Measurements from ENCODE around the gene ZNF543. TPM values are rescaled to one million over a fixed set of nuclear protein-coding genes. Genes with fewer than 3 reads are reported as not detected.

Gene ZNF543
- total and polyA plus RNA-seq, 2 of the 13 experiments (the other 11 are each of a cell fraction or from before 2014, with no cell fraction given) = 2.1 to 8.9 TPM

DNA sequence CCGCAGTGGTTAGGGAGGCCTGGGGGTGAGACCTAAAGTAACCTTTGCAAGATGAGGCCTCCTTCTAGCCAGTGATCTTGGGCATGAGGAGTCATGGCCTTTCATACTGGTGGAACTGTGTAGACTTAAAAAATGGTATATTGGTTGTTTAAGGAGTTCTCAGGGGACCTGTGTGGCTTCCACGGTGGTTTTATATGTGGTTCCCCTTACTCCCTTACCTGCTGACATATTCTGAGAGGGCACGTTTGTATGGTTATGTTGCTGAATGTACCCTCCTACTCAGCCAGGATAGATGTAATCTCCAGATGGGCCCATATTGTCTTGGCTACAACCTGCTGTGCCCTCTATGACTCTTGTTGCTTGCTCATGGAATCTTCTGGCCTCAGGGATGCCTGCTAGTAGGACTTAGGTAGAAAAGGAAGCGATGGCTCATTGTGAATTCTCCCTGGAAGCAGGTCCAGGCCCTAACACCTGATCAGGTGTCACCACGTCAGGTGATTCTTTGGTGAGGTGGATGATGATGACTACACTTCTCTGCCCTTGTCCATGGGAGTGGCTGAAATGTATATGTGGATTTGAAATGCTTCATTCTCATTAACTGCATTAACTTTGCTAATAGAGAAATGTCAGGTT is 38.1 kb upstream of the ZNF543 start:
- POLR2A ChIA-PET = interaction anchor here (1.0 kb wide), 1 partner anchor 42 kb away, joined by 4 read pairs; the partner anchor contains the start of gene ZNF805
- ATAC-seq = no peak
- no TSS peak for BruUV-seq (replicated peaks)
- H3K36me3 ChIP-seq (replicated peaks in 1 of 2; ENCODE audit: control insufficient read depth in 1 of 2, insufficient read depth in 2 of 2, low read length in 2 of 2) = peaks cover 17 to 33% of the 10 kb centered on the region in 2 experiments
- intact Hi-C loops (cut with micrococcal nuclease; ENCODE audit: unreplicated experiment) = no loop called here
- CTCF ChIA-PET (ENCODE audit: low intra/inter-chr PET ratio, low total read pairs) = no interaction called here
- H3K4me3 ChIP-seq (replicated peaks in 1 of 3; ENCODE audit: insufficient read depth in 1 of 3, low read depth in 2 of 3, low read length in 3 of 3) = peak overlapping the region; percentile 41 to 95 (median 79); a peak in 5 of 6 replicates
- no peaks in the 10 kb centered on the region; a peak in 1 of 5 replicates for H3K27me3 ChIP-seq (ENCODE audit: control insufficient read depth in 1 of 2, insufficient read depth in 2 of 2, low read length in 2 of 2)
- H2AFZ ChIP-seq (ENCODE audit: low read length) = no peak overlapping the region
- H3K9ac ChIP-seq (ENCODE audit: insufficient read depth, low read depth, low read length) = peak overlapping the region; percentile 37
- peaks cover 65% of the 10 kb centered on the region for H3K79me2 ChIP-seq (ENCODE audit: insufficient read depth, low read length)
- H3K9me3 ChIP-seq (ENCODE audit: low read length) = no peaks in the 10 kb centered on the region
- no peak for DNase-seq (ENCODE audit: low spot score)
- H3K4me2 ChIP-seq (ENCODE audit: low read depth, low read length) = peak overlapping the region; percentile 80
- no peak for TF ChIP-seq XBP1 (CRISPR knock-in tag; IDR thresholded peaks at IDR 0.05)
- no peak for TF ChIP-seq CENPT (CRISPR knock-in tag; IDR thresholded peaks at IDR 0.05; ENCODE audit: low read depth)
- TF ChIP-seq, protein P1, sequence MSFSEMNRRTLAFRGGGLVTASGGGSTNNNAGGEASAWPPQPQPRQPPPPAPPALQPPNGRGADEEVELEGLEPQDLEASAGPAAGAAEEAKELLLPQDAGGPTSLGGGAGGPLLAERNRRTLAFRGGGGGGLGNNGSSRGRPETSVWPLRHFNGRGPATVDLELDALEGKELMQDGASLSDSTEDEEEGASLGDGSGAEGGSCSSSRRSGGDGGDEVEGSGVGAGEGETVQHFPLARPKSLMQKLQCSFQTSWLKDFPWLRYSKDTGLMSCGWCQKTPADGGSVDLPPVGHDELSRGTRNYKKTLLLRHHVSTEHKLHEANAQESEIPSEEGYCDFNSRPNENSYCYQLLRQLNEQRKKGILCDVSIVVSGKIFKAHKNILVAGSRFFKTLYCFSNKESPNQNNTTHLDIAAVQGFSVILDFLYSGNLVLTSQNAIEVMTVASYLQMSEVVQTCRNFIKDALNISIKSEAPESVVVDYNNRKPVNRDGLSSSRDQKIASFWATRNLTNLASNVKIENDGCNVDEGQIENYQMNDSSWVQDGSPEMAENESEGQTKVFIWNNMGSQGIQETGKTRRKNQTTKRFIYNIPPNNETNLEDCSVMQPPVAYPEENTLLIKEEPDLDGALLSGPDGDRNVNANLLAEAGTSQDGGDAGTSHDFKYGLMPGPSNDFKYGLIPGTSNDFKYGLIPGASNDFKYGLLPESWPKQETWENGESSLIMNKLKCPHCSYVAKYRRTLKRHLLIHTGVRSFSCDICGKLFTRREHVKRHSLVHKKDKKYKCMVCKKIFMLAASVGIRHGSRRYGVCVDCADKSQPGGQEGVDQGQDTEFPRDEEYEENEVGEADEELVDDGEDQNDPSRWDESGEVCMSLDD (CRISPR knock-in tag; IDR thresholded peaks at IDR 0.05; ENCODE audit: borderline replicate concordance) = no peak
- no peak for TF ChIP-seq ZBTB44 (CRISPR knock-in tag; IDR thresholded peaks at IDR 0.05)
- TF ChIP-seq, protein P2, sequence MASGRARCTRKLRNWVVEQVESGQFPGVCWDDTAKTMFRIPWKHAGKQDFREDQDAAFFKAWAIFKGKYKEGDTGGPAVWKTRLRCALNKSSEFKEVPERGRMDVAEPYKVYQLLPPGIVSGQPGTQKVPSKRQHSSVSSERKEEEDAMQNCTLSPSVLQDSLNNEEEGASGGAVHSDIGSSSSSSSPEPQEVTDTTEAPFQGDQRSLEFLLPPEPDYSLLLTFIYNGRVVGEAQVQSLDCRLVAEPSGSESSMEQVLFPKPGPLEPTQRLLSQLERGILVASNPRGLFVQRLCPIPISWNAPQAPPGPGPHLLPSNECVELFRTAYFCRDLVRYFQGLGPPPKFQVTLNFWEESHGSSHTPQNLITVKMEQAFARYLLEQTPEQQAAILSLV (CRISPR knock-in tag; IDR thresholded peaks at IDR 0.05; ENCODE audit: borderline replicate concordance) = no peak
- no peak for TF ChIP-seq ZNF501 (CRISPR knock-in tag; IDR thresholded peaks at IDR 0.05)
- peak overlapping the region; percentile 3 for H3K27ac ChIP-seq (ENCODE audit: extremely low read length, insufficient read depth, low read length)
- H3K4me1 ChIP-seq (ENCODE audit: insufficient read depth, low read length) = peaks cover 47% of the 10 kb centered on the region
- in situ Hi-C loops (cut with HindIII; ENCODE audit: extremely low pct_ligation_motif_present, low pct_unique_long_range_greater_than_20kb) = loop anchor here (5.0 kb wide), 1 partner anchor 40 kb away; the partner anchor contains the start of gene ZNF805
- FAIRE-seq = no peak
- peaks cover 23% of the 10 kb centered on the region for H4K20me1 ChIP-seq (ENCODE audit: insufficient read depth, low read length)
- WGBS (ENCODE audit: low lambda C conversion rate) = 76% methylated on average over 5 of the region's 5 CpGs
